Spleen (tissue), 7 donors: Measurements from ENCODE around the gene STIM1.

Source experiments
- CTCF ChIP-seq, 11 experiments: fragments of 200-600 bp in 7 of 11; fragments of 450-650 bp in 4 of 11; sonication (generic) in 4 of 11; IDR thresholded peaks in 8 of 11; conservative IDR thresholded peaks in 3 of 11; 1 replicate in 7 of 11; 2 replicates in 4 of 11; pipeline versions ENCODE4 v1.4.0 to v1.8.0; 2016 to 2021; ENCODE audit warnings: antibody characterized with exemption in 11 of 11, inconsistent platforms in 4 of 11, mild to moderate bottlenecking in 1 of 11
- POLR2A ChIP-seq, 3 donors: fragments of 450-650 bp; IDR thresholded peaks; one replicate each; pipeline ENCODE4 v1.5.1; 2017; ENCODE audit warnings: antibody characterized with exemption in 3 of 3, mild to moderate bottlenecking in 1 of 3
- POLR2AphosphoS5 ChIP-seq, 3 donors: sonication (generic); formaldehyde crosslinking; IDR thresholded peaks; one replicate each; pipeline ENCODE4 v1.5.1; 2017; ENCODE audit warnings: antibody characterized with exemption in 3 of 3
- donor health status: DM: no; HTN: no; CAD: no; lungs with moderate emphysema.
- donor health status: DM: no; HTN: no; CAD: no.
- donor health status: DM: no; HTN: no; CAD: no.

DNA sequence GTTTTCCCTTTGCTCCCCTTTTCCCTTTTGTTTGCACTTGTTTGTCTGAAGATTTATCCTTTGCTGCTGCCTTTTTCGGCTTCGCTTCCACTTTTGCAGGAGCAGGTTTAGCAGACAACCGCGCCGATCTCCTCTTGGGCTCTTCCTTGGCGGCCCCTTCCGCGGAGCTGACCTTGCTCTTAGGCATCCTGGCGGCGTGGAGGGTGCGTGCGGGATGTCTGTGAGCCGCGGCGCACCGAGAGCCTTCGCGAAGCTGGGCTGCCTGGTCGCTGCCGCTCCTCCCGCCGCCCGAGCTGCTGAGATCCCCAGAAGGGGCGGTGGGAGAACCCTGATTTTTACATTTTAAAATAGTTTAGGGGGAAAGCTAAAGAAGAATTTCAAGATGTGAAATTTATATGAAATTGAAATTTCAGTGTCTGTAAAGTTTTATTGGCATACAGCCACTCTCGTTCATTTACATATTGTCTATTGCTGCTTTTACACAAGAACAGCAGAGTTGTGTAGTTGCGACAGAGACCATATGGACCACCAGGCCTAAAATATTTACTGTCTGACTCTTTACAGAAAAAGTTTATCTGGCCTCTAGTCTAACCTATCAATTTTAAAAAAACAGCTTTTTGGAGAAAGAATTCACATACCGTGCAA lies 133.9 kb downstream of the STIM1 start:
- TF ChIP-seq CTCF (IDR thresholded peaks at IDR 0.05 in 8 of 11, conservative IDR thresholded peaks at IDR 0.05 in 3 of 11) (no peak), POLR2A (IDR thresholded peaks at IDR 0.05) (no peak), POLR2AphosphoS5 (IDR thresholded peaks at IDR 0.05) (peak in 1 of 3 donors; percentile 33)
